GM12878 (cell line): ENCODE data around the gene GJA8. TPM values are rescaled to one million over a fixed set of nuclear protein-coding genes. Genes with fewer than 3 reads are reported as not detected.

ENCODE experiments used
- ATAC-seq: fragments of 200-7000 bp; cut with Tn5 transposase; 3 replicates; pipeline ENCODE4 v1.9.1; 2020; ENCODE audit warnings: mild to moderate bottlenecking, moderate library complexity
- BruUV-seq: library from RNA; stranded (reverse); fragments of 400-500 nt; replicated peaks from 2 replicates; lab custom pipeline; 2021; lab: Mats Ljungman, UMichigan
- CTCF ChIA-PET: fragments of 300-600 bp; sonication (Branson Sonifier 250); formaldehyde crosslinking; extraction: SDS; loops from one replicate; lab custom pipeline; 2021; ENCODE audit warnings: inconsistent platforms; lab: Yijun Ruan, JAX
- POLR2A ChIA-PET: fragments of 350-600 bp; formaldehyde crosslinking; extraction: SDS; loops from one replicate; lab custom pipeline; 2021; ENCODE audit warnings: inconsistent platforms; lab: Charles Lee
- RAD21 ChIA-PET: fragments of 300-600 bp; sonication (Branson Sonifier 250); formaldehyde crosslinking; loops from one replicate; lab custom pipeline; 2023; ENCODE audit warnings: antibody characterized with exemption; ENCODE audit not compliant: unreplicated experiment; lab: Charles Lee
- SMC1A ChIA-PET: fragments of 300-600 bp; sonication (Branson Sonifier 250); formaldehyde crosslinking; loops from one replicate; lab custom pipeline; 2023; ENCODE audit not compliant: unreplicated experiment, uncharacterized antibody; lab: Charles Lee
- DNase-seq: peaks from one replicate; pipeline ENCODE4 v3.0.0-alpha.2; 2011; ENCODE audit warnings: low read depth, low spot score
- FAIRE-seq: peaks from 3 replicates; lab custom pipeline; 2011; peaks lifted over from hg19 to GRCh38; lab: Jason Lieb, UNC
- H2AFZ ChIP-seq: 2 replicates; pipeline ENCODE4 v1.6.0; 2011; ENCODE audit warnings: low read depth, low read length, control low read depth; ENCODE audit not compliant: control insufficient read depth
- H3K27ac ChIP-seq: 2 replicates; pipeline ENCODE4 v1.5.1; 2011; ENCODE audit warnings: control low read depth; ENCODE audit not compliant: control insufficient read depth, insufficient read depth
- H3K27me3 ChIP-seq, 2 experiments: replicated peaks in 1 of 2; 2 replicates each; pipeline versions ENCODE4 v1.6.0 to v1.6.1; 2011; ENCODE audit warnings: low read length in 1 of 2; ENCODE audit not compliant: control insufficient read depth in 2 of 2, insufficient read depth in 2 of 2
- H3K36me3 ChIP-seq, 2 experiments: 2 replicates each; pipeline ENCODE4 v1.5.1; 2011; ENCODE audit warnings: low read length in 1 of 2; ENCODE audit not compliant: control insufficient read depth in 2 of 2, insufficient read depth in 2 of 2
- H3K4me1 ChIP-seq: 2 replicates; pipeline ENCODE4 v1.6.1; 2011; ENCODE audit warnings: mild to moderate bottlenecking, low read length, moderate library complexity, mixed read lengths; ENCODE audit not compliant: control insufficient read depth, insufficient read depth
- H3K4me2 ChIP-seq: 2 replicates; pipeline ENCODE4 v1.6.0; 2011; ENCODE audit warnings: control low read depth; ENCODE audit not compliant: control insufficient read depth, insufficient read depth
- H3K4me3 ChIP-seq: fragments of 200-600 bp; sonication (generic); 2 replicates; pipeline ENCODE4 v1.5.1; 2016
- H3K79me2 ChIP-seq: 2 replicates; pipeline ENCODE4 v1.6.0; 2011; ENCODE audit warnings: low read length; ENCODE audit not compliant: control insufficient read depth, insufficient read depth
- H3K9ac ChIP-seq: 2 replicates; pipeline ENCODE4 v1.8.0; 2011; ENCODE audit warnings: low read length, control low read depth, mixed read lengths; ENCODE audit not compliant: control insufficient read depth, insufficient read depth
- H3K9me3 ChIP-seq: replicated peaks from 3 replicates; pipeline ENCODE4 v1.5.1; 2011; ENCODE audit warnings: mild to moderate bottlenecking, low read length; ENCODE audit not compliant: control insufficient read depth, insufficient read depth
- H4K20me1 ChIP-seq: 2 replicates; pipeline ENCODE4 v1.6.0; 2011; ENCODE audit not compliant: control insufficient read depth, insufficient read depth
- BCLAF1 ChIP-seq: fragments of 450-650 bp; IDR thresholded peaks from 2 replicates; pipeline ENCODE4 v1.6.1; 2017; ENCODE audit warnings: antibody characterized with exemption, mild to moderate bottlenecking, moderate library complexity
- CBX5 ChIP-seq: sonication (generic); IDR thresholded peaks from 2 replicates; pipeline ENCODE4 v1.6.1; 2016; ENCODE audit warnings: low read depth, moderate library complexity, mild to moderate bottlenecking, inconsistent platforms
- EGR1 ChIP-seq, 2 experiments: IDR thresholded peaks; 1 replicate in 1 of 2; 2 replicates in 1 of 2; pipeline ENCODE4 v1.6.1; 2011 to 2012; ENCODE audit warnings: low read depth in 2 of 2, low read length in 2 of 2, borderline replicate concordance in 1 of 2, mild to moderate bottlenecking in 1 of 2, moderate library complexity in 1 of 2
- FOXM1 ChIP-seq: IDR thresholded peaks from 2 replicates; pipeline ENCODE4 v1.6.1; 2012; ENCODE audit warnings: low read depth, mild to moderate bottlenecking, inconsistent platforms, low read length, moderate library complexity
- IKZF1 ChIP-seq: fragments of 450-650 bp; conservative IDR thresholded peaks from 2 replicates; pipeline ENCODE4 v1.6.1; 2017; ENCODE audit warnings: antibody characterized with exemption, mild to moderate bottlenecking
- NR2C2 ChIP-seq: IDR thresholded peaks from 2 replicates; pipeline ENCODE4 v1.6.1; 2011; ENCODE audit warnings: borderline replicate concordance, low read depth; ENCODE audit not compliant: control insufficient read depth, insufficient read length
- NRF1 ChIP-seq: conservative IDR thresholded peaks from 2 replicates; pipeline ENCODE4 v1.6.1; 2011; ENCODE audit warnings: mild to moderate bottlenecking, low read depth, low read length, improper control_type of control experiment
- SP1 ChIP-seq: IDR thresholded peaks from one replicate; pipeline ENCODE4 v1.6.1; 2011; ENCODE audit warnings: low read depth, low read length
- SREBF2 ChIP-seq: IDR thresholded peaks from 2 replicates; pipeline ENCODE4 v1.6.1; 2012; ENCODE audit warnings: mild to moderate bottlenecking, low read length
- ZNF622 ChIP-seq: fragments of 450-650 bp; IDR thresholded peaks from 2 replicates; pipeline ENCODE4 v1.6.1; 2017; ENCODE audit warnings: mild to moderate bottlenecking, inconsistent platforms
- ZSCAN29 ChIP-seq: fragments of 450-650 bp; IDR thresholded peaks from 2 replicates; pipeline ENCODE4 v1.6.1; 2017; ENCODE audit warnings: mild to moderate bottlenecking, moderate library complexity
- WGBS: methylation state at CpG from one replicate; pipeline ENCODE4 v1.1.6; 2016; ENCODE audit warnings: low lambda C conversion rate; ENCODE audit not compliant: insufficient replicate concordance, insufficient coverage; ENCODE audit errors: missing lambda C conversion rate; 5-methylcytosine and 5-hydroxymethylcytosine counted together
- in situ Hi-C: fragments of 300-500 bp; cut with MboI; formaldehyde crosslinking; loops from 9 replicates; pipeline ENCODE4 v1.14.3; 2018; ENCODE audit warnings: mixed read lengths
- intact Hi-C: fragments of 100-400 bp; cut with micrococcal nuclease; formaldehyde crosslinking; loops from one replicate; pipeline ENCODE4 v1.14.2; 2022; ENCODE audit not compliant: unreplicated experiment
- polyA plus RNA-seq, 11 experiments: library from polyadenylated mRNA; depleted of rRNA in 4 of 11; unstranded in 6 of 11; stranded (reverse) in 5 of 11; fragments of >200 nt; fragmentation: Nextera tagmentation in 4 of 11; fragmentation: Illumina TruSeq in 1 of 11; extraction: Ambion mirVana in 4 of 11; extraction: Trizol in 1 of 11; gene quantifications; 1 replicate in 1 of 11; 2 replicates in 10 of 11; pipeline versions ENCODE4 v1.2.1 to v1.2.3, GENCODE V29; 2011 to 2016; ENCODE audit warnings: inconsistent platforms in 2 of 11, missing spikeins in 2 of 11, low read depth in 1 of 11
- total RNA-seq, 4 experiments: library from RNA; depleted of rRNA in 3 of 4; stranded (reverse); fragments of >200 nt in 3 of 4; fragmentation: Illumina TruSeq in 1 of 4; extraction: Trizol in 1 of 4; gene quantifications; 2 replicates each; pipeline versions ENCODE4 v1.2.1 to v1.2.3, GENCODE V29; 2013 to 2021

The GJA8 gene
- total and polyA plus RNA-seq, 10 of the 15 experiments (the other 5 are each of a cell fraction or from before 2014, with no cell fraction given): not detected

- CTCF ChIA-PET: interaction anchor here (0.9 to 1.8 kb wide), 2 partner anchors 250 to 395 kb away, joined by 3 to 5 read pairs; no protein-coding TSS in a partner anchor
These were observed 11.5 kb upstream of the GJA8 start for GRCh38 chr1:147891088-147891487.

More at GRCh38 chr1:147891088-147891487, 11.5 kb upstream of the GJA8 start:
- no peak overlapping the region for H3K4me2 ChIP-seq
- SMC1A ChIA-PET: no interaction called here
- no peak overlapping the region for H3K27ac ChIP-seq
- WGBS: 10% methylated on average over 5 of the region's 5 CpGs
- DNase-seq: no peak
- POLR2A ChIA-PET: no interaction called here
- no peaks in the 10 kb centered on the region for H4K20me1 ChIP-seq
- in situ Hi-C loops (loop anchor here (5.0 kb wide), 3 partner anchors 254 to 614 kb away; no protein-coding TSS in a partner anchor), intact Hi-C loops (loop anchor here (10.0 kb wide), 1 partner anchor 166 kb away; no protein-coding TSS in a partner anchor)
- TF ChIP-seq SP1: no peak
- TF ChIP-seq CBX5: no peak
- TF ChIP-seq EGR1 (IDR thresholded peaks at IDR 0.05; ENCODE audit: borderline replicate concordance in 1 of 2, low read depth in 2 of 2, low read length in 2 of 2): no peak
- TF ChIP-seq ZSCAN29: no peak
- TF ChIP-seq ZNF622: no peak
- no peak for TF ChIP-seq FOXM1
- no peak for TF ChIP-seq NR2C2
- no peak for TF ChIP-seq BCLAF1
- no peak for TF ChIP-seq IKZF1
- no peak for TF ChIP-seq NRF1
- TF ChIP-seq SREBF2: no peak
- no peaks in the 10 kb centered on the region for H3K27me3 ChIP-seq
- no peak for ATAC-seq
- H3K9me3 ChIP-seq: no peaks in the 10 kb centered on the region
- no peaks in the 10 kb centered on the region for H3K36me3 ChIP-seq
- no peak overlapping the region for H3K9ac ChIP-seq
- no peak overlapping the region for H2AFZ ChIP-seq
- no TSS peak for BruUV-seq
- H3K4me3 ChIP-seq: no peak overlapping the region
- no peaks in the 10 kb centered on the region for H3K4me1 ChIP-seq
- RAD21 ChIA-PET: no interaction called here
- no peak for FAIRE-seq
- no peaks in the 10 kb centered on the region for H3K79me2 ChIP-seq
